ENCODE measurements around the gene COL9A2. TPM values are rescaled to one million over a fixed set of nuclear protein-coding genes. Genes with fewer than 3 reads are reported as not detected.
A peak's percentile ranks its signal among the peaks of the same experiment; 100 is the strongest.

Gene COL9A2
- total RNA-seq, 1 donor from 2014 or later, result 3.3 TPM

GRCh38 chr1:40315239-40315794 is 1.8 kb downstream of the COL9A2 start:
- DNase-seq, result peak; percentile 82
- peaks cover 18% of the 10 kb centered on the region for H3K27me3 Mint-ChIP-seq (ENCODE audit: unreplicated experiment)
- peaks cover 5% of the 10 kb centered on the region for H3K36me3 Mint-ChIP-seq (ENCODE audit: unreplicated experiment)
- H3K4me1 Mint-ChIP-seq (ENCODE audit: low read depth, unreplicated experiment), result peaks cover 5% of the 10 kb centered on the region
- peak; percentile 98 for TF ChIP-seq CTCF (IDR thresholded peaks at IDR 0.05; ENCODE audit: partially characterized antibody, unreplicated experiment)
- no peak overlapping the region for H3K27ac Mint-ChIP-seq (ENCODE audit: unreplicated experiment)
- peak overlapping the region; percentile 78 for H3K4me3 Mint-ChIP-seq (ENCODE audit: unreplicated experiment)
- H3K9me3 Mint-ChIP-seq (ENCODE audit: unreplicated experiment), result peaks cover 4% of the 10 kb centered on the region

GRCh38 chr1:40314721-40315238 is 2.3 kb downstream of the COL9A2 start:
- DNase-seq, result no peak
- peak overlapping the region; percentile 70 for H3K4me3 Mint-ChIP-seq (ENCODE audit: unreplicated experiment)
- H3K9me3 Mint-ChIP-seq (ENCODE audit: unreplicated experiment), result peaks cover 4% of the 10 kb centered on the region
- peaks cover 5% of the 10 kb centered on the region for H3K4me1 Mint-ChIP-seq (ENCODE audit: low read depth, unreplicated experiment)
- H3K27ac Mint-ChIP-seq (ENCODE audit: unreplicated experiment), result no peak overlapping the region
- peaks cover 18% of the 10 kb centered on the region for H3K27me3 Mint-ChIP-seq (ENCODE audit: unreplicated experiment)
- peaks cover 5% of the 10 kb centered on the region for H3K36me3 Mint-ChIP-seq (ENCODE audit: unreplicated experiment)
- no peak for TF ChIP-seq CTCF (IDR thresholded peaks at IDR 0.05; ENCODE audit: partially characterized antibody, unreplicated experiment)

GRCh38 chr1:40313958-40314720 is 2.9 kb downstream of the COL9A2 start:
- Mint-ChIP-seq H3K4me1 (ENCODE audit: low read depth, unreplicated experiment) (peaks cover 5% of the 10 kb centered on the region), H3K9me3 (ENCODE audit: unreplicated experiment) (peaks cover 4% of the 10 kb centered on the region), H3K4me3 (ENCODE audit: unreplicated experiment) (peak overlapping the region; percentile 42), H3K27me3 (ENCODE audit: unreplicated experiment) (peaks cover 18% of the 10 kb centered on the region), H3K36me3 (ENCODE audit: unreplicated experiment) (peaks cover 5% of the 10 kb centered on the region), H3K27ac (ENCODE audit: unreplicated experiment) (no peak overlapping the region)
- no peak for DNase-seq
- no peak for TF ChIP-seq CTCF (IDR thresholded peaks at IDR 0.05; ENCODE audit: partially characterized antibody, unreplicated experiment)

GRCh38 chr1:40313329-40313957 is 3.6 kb downstream of the COL9A2 start:
- peaks cover 18% of the 10 kb centered on the region for H3K27me3 Mint-ChIP-seq (ENCODE audit: unreplicated experiment)
- H3K27ac Mint-ChIP-seq (ENCODE audit: unreplicated experiment), result no peak overlapping the region
- H3K4me3 Mint-ChIP-seq (ENCODE audit: unreplicated experiment), result no peak overlapping the region

More at GRCh38 chr1:40313329-40313957, 3.6 kb downstream of the COL9A2 start:
- Mint-ChIP-seq H3K36me3 (ENCODE audit: unreplicated experiment) (peaks cover 5% of the 10 kb centered on the region), H3K9me3 (ENCODE audit: unreplicated experiment) (peaks cover 4% of the 10 kb centered on the region), H3K4me1 (ENCODE audit: low read depth, unreplicated experiment) (peaks cover 5% of the 10 kb centered on the region)
- no peak for TF ChIP-seq CTCF (IDR thresholded peaks at IDR 0.05; ENCODE audit: partially characterized antibody, unreplicated experiment)
- DNase-seq, result no peak
